ENCODE results near the gene MRGPRF. TPM values are rescaled to one million over a fixed set of nuclear protein-coding genes. Genes with fewer than 3 reads are reported as not detected.

Gene MRGPRF
- total and polyA plus RNA-seq, 2 experiments from 2014 or later = 20.7 to 25.3 TPM

DNA sequence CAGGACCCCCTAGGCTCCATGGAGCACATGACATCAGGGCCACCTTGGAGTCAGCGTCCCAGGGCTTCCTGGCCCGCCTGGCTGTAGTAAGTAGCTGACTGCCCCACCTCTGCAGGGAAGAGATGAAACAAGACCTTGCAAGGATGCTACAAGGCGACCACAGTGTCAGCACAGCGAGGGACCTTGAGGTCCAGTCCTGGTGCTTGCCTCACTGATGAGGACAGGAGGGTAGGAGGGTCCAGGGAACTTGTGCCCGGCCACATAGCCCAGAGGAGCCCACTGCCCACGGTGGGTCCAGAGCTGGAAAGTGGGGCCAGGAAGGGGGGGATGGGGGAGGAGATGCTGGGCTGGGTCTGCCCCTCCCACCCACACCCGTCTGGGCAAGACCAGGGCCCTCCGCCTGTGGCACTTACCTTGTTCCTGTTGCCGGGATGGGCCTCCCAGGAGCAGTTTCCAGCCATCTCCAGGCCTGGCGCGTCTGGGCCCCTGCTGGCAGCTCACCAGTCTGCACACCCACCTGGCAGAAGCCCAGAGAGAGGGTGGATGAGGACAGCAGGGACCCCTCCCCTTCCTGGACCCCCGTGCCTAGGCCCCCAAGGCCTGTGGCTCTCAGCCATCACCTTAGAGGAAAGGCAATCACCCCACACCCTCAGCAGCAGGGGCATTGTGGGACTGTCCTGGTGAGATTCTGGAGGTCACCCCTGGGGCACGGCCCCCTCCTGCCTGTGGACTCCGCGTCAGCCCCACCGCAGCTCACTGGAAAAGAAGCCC is 3.4 kb downstream of the MRGPRF start:
- H3K9me3 ChIP-seq (ENCODE audit: low read depth) = no peaks in the 10 kb centered on the region
- DNase-seq = peak; percentile 47
- in situ Hi-C loops (cut with MboI) = no loop called here
- H3F3A ChIP-seq (ENCODE audit: insufficient read depth) = peaks cover 10% of the 10 kb centered on the region
- peak overlapping the region; percentile 97 for H3K27ac ChIP-seq
- H3K4me2 ChIP-seq (ENCODE audit: unreplicated experiment) = peak overlapping the region; percentile 95
- H2AFZ ChIP-seq = no peak overlapping the region
- no peaks in the 10 kb centered on the region for H3K36me3 ChIP-seq (ENCODE audit: low read depth)
- no peak overlapping the region for H3K4me3 ChIP-seq
- H3K9me2 ChIP-seq (ENCODE audit: insufficient read depth) = no peaks in the 10 kb centered on the region
- H4K20me1 ChIP-seq (ENCODE audit: insufficient read depth) = no peaks in the 10 kb centered on the region
- H3K9ac ChIP-seq = peak overlapping the region; percentile 90
- TF ChIP-seq EZH2 (IDR thresholded peaks at IDR 0.05; ENCODE audit: insufficient read depth, poor library complexity, severe bottlenecking) (no peak), EZH2phosphoT487 (IDR thresholded peaks at IDR 0.05; ENCODE audit: insufficient read depth, low read depth) (no peak)
- 45 to 66% methylated on average over 10 to 15 of the region's 16 CpGs for WGBS, 2 experiments (ENCODE audit: low coverage in 1 of 2, low lambda C conversion rate in 2 of 2, missing lambda C conversion rate in 2 of 2)
- peaks cover 44% of the 10 kb centered on the region for H3K4me1 ChIP-seq (ENCODE audit: insufficient read depth)
- no peaks in the 10 kb centered on the region for H3K27me3 ChIP-seq (replicated peaks; ENCODE audit: insufficient read depth)
- H3K79me2 ChIP-seq (ENCODE audit: insufficient read depth) = 0 out of 2 replicates have a peak, but pooled peaks cover 11% of the 10 kb centered on the region

DNA sequence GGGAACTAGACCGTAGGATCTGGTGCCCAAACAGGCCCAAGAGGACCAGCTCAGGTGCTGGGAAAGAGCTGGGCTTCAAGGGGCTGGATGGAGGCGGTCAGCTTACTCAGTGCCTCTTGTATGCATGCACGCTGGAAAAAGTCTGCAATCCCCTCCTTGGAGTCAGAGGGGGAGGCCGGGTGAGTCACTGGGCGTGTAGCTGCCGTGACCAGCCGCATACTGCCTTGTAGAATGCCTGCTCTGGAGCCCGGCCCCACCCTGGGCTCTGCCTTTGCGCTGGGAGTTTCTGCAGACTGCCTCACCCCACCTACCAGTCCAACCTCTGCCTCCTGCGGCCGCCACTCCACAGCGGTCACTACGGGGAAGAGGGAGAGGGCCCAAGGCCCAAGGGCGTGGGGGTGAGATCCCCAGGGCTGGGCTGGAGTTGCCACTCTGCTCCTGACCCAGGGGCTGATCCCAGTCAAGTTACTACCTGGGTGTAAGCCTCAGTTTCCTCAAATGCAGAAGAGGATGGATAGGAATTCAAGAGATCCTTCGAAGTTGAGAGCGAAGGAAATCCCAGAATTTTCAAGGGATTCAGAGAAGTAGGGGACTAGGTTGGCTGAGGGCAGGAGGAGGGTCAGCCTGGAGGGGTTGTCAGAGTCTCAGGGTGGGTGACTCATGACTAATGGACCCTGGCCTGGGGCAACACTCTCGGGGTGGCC is 4.2 kb downstream of the MRGPRF start:
- H2AFZ ChIP-seq = no peak overlapping the region
- in situ Hi-C loops (cut with MboI) = no loop called here

DNA sequence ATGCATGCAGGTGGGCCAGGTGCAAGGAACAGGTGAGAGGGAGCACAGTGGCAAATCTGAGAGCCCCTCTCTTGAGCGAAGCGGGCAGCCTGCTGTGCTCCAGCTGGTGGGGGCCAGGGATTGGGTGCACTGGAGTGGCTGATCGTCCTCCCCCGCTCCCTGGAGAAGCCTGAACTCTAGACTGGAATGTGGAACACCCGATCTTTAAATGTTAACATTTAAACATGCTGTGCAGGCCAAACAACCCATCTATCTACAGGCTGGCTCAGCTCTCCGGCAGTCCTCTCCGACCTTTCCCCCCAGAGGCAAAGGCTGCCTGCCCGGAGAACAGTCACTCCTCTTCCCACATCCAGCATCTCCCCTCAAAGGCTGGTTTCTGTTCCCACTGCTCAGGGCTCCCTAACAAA is 5.1 kb downstream of the MRGPRF start:
- H3K27ac ChIP-seq = peak overlapping the region; percentile 97
- no peak overlapping the region for H3K4me3 ChIP-seq
- no peaks in the 10 kb centered on the region for H4K20me1 ChIP-seq (ENCODE audit: insufficient read depth)
- peaks cover 44% of the 10 kb centered on the region for H3K4me1 ChIP-seq (ENCODE audit: insufficient read depth)
- peaks cover 10% of the 10 kb centered on the region for H3F3A ChIP-seq (ENCODE audit: insufficient read depth)
- 0 out of 2 replicates have a peak, but pooled peaks cover 11% of the 10 kb centered on the region for H3K79me2 ChIP-seq (ENCODE audit: insufficient read depth)
- 61 to 62% methylated on average over 8 of the region's 8 CpGs for WGBS, 2 experiments (ENCODE audit: low coverage in 1 of 2, low lambda C conversion rate in 2 of 2, missing lambda C conversion rate in 2 of 2)
- in situ Hi-C loops (cut with MboI) = no loop called here
- no peak overlapping the region for H2AFZ ChIP-seq
- no peaks in the 10 kb centered on the region for H3K36me3 ChIP-seq (ENCODE audit: low read depth)
- no peak overlapping the region for H3K4me2 ChIP-seq (ENCODE audit: unreplicated experiment)
- TF ChIP-seq EZH2 (IDR thresholded peaks at IDR 0.05; ENCODE audit: insufficient read depth, poor library complexity, severe bottlenecking) (no peak), EZH2phosphoT487 (IDR thresholded peaks at IDR 0.05; ENCODE audit: insufficient read depth, low read depth) (no peak)
- peak overlapping the region; percentile 78 for H3K9ac ChIP-seq
- no peaks in the 10 kb centered on the region for H3K27me3 ChIP-seq (replicated peaks; ENCODE audit: insufficient read depth)
- H3K9me2 ChIP-seq (ENCODE audit: insufficient read depth) = no peaks in the 10 kb centered on the region
- no peak for DNase-seq
- no peaks in the 10 kb centered on the region for H3K9me3 ChIP-seq (ENCODE audit: low read depth)

More for the DNA sequence above, 4.2 kb downstream of the MRGPRF start:
- Histone ChIP-seq H3K9ac (peak overlapping the region; percentile 90), H3K9me3 (ENCODE audit: low read depth) (no peaks in the 10 kb centered on the region), H3K4me3 (peak overlapping the region; percentile 24; the same call in 1 of the 2 replicates), H3K36me3 (ENCODE audit: low read depth) (no peaks in the 10 kb centered on the region), H3K4me2 (ENCODE audit: unreplicated experiment) (peak overlapping the region; percentile 66), H3K4me1 (ENCODE audit: insufficient read depth) (peaks cover 44% of the 10 kb centered on the region), H3K27ac (peak overlapping the region; percentile 97), H3K27me3 (replicated peaks; ENCODE audit: insufficient read depth) (no peaks in the 10 kb centered on the region), H3K79me2 (ENCODE audit: insufficient read depth) (0 out of 2 replicates have a peak, but pooled peaks cover 11% of the 10 kb centered on the region), H4K20me1 (ENCODE audit: insufficient read depth) (no peaks in the 10 kb centered on the region), H3K9me2 (ENCODE audit: insufficient read depth) (no peaks in the 10 kb centered on the region), H3F3A (ENCODE audit: insufficient read depth) (peaks cover 10% of the 10 kb centered on the region)
- no peak for TF ChIP-seq EZH2 (IDR thresholded peaks at IDR 0.05; ENCODE audit: insufficient read depth, poor library complexity, severe bottlenecking)
- TF ChIP-seq EZH2phosphoT487 (IDR thresholded peaks at IDR 0.05; ENCODE audit: insufficient read depth, low read depth) = no peak
- DNase-seq = peak; percentile 100
- 6 to 7% methylated on average over 16 to 17 of the region's 17 CpGs for WGBS, 2 experiments (ENCODE audit: low coverage in 1 of 2, low lambda C conversion rate in 2 of 2, missing lambda C conversion rate in 2 of 2)

DNA sequence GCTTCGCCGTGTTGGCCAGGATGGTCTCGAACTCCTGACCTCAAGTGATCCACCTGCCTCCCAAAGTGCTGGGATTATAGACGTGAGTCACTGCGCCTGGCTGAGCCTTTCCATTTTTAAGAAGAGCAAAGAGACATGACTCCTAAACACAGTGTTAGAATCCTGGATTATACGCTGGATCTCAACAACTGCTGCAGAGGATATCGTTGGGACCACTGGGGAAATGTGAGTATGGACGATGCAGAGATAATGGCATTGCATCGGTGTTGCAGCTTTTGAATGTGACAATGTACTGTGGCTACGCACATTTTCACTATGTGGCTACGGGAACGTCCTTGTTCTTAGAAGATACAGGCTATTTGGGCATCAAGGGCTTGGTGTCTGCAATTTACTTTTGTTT is 6.2 kb downstream of the MRGPRF start:
- Histone ChIP-seq H3K27me3 (replicated peaks; ENCODE audit: insufficient read depth) (no peaks in the 10 kb centered on the region), H4K20me1 (ENCODE audit: insufficient read depth) (no peaks in the 10 kb centered on the region), H3K4me2 (ENCODE audit: unreplicated experiment) (no peak overlapping the region), H3K4me1 (ENCODE audit: insufficient read depth) (peaks cover 38% of the 10 kb centered on the region), H2AFZ (no peak overlapping the region), H3K9me3 (ENCODE audit: low read depth) (no peaks in the 10 kb centered on the region), H3K9me2 (ENCODE audit: insufficient read depth) (no peaks in the 10 kb centered on the region), H3K4me3 (no peak overlapping the region), H3K9ac (no peak overlapping the region), H3K27ac (no peak overlapping the region), H3F3A (ENCODE audit: insufficient read depth) (peaks cover 10% of the 10 kb centered on the region), H3K79me2 (ENCODE audit: insufficient read depth) (0 out of 2 replicates have a peak, but pooled peaks cover 7% of the 10 kb centered on the region), H3K36me3 (ENCODE audit: low read depth) (no peaks in the 10 kb centered on the region)
- in situ Hi-C loops (cut with MboI) = no loop called here
- 93 to 96% methylated on average over 12 of the region's 12 CpGs for WGBS, 2 experiments (ENCODE audit: low coverage in 1 of 2, low lambda C conversion rate in 2 of 2, missing lambda C conversion rate in 2 of 2)
- no peak for TF ChIP-seq EZH2 (IDR thresholded peaks at IDR 0.05; ENCODE audit: insufficient read depth, poor library complexity, severe bottlenecking)
- no peak for TF ChIP-seq EZH2phosphoT487 (IDR thresholded peaks at IDR 0.05; ENCODE audit: insufficient read depth, low read depth)
- DNase-seq = no peak

Data from GM23248 (cell line).